ENCODE measurements around the gene SLC2A2.

DNA sequence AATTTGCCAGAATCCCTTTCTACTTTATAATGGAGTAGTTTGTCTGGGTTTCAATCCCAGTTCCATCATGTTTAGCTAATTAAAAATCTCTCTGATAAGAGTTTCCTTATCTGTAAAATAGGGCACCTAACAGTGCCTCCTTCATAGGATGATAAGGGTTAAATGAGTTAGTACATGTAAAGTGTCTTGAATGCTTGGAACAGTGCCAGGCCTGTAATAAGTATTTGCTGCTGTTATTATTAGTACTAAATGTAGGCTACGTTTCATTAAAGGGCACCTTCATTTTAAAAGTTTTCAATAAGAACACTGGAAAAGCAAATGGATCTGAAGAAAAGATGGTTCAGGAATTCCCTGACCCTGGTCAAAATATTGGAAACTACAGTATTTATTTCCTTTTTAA lies 11.8 kb upstream of the SLC2A2 start:
- TF ChIP-seq CTCF (IDR thresholded peaks at IDR 0.05) (no peak), POLR2AphosphoS5 (IDR thresholded peaks at IDR 0.05) (no peak)
